Fibroblast of pulmonary artery (primary cell): ENCODE results near the gene WNK2.

Experiments
- DNase-seq: peaks from one replicate; pipeline ENCODE4 v3.0.0-alpha.2; 2010; ENCODE audit warnings: low read depth
- H3K4me3 ChIP-seq: replicated peaks from 2 replicates; pipeline ENCODE4 v1.5.1; 2011; ENCODE audit warnings: low read depth, mild to moderate bottlenecking, control low read depth, low read length, moderate library complexity
- TF ChIP-seq, protein P1 (sequence below): IDR thresholded peaks from 2 replicates; pipeline ENCODE4 v1.5.1; 2011; ENCODE audit warnings: mild to moderate bottlenecking, control low read depth, low read length, inconsistent platforms; ENCODE audit errors: missing control alignments

WNK2 gene

DNA sequence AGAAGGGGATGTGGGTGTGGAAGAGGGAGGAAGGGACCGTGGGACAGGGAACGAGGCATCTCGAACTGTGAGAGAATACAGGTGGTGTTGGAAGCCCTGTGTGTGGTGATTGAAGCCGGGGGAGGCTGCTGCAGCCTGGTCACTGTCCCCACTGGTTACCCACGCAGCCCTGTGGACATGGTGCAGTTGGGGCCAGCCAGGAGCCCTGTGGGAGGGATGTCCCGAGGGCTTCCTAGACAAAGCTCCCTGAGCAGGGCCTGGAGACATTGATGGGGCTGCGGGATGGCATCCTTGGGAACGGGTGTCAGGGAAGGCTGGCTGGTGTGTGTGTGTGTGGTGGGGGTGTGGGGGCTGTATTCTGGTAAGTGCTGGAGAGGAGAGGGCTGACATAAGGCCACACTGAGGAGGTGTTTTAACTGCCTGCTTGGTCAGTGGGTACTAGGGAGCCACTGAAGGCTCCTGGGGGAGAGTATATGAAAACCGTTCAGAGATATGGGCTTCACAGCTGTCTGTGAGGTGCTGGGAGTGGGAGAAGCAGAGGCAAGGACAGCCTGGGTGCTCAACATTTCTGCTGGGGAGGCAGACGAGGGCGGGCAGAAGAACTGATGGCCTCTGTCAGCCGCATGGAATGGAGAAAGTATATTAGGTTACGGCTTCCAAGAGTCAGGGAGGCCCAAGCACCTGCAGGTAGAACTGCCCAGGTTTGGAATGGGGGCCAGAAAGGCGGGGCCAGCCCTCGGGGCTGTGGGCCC is 20.0 kb downstream of the WNK2 start:
- H3K4me3 ChIP-seq: no peak overlapping the region
- TF ChIP-seq, protein P1, sequence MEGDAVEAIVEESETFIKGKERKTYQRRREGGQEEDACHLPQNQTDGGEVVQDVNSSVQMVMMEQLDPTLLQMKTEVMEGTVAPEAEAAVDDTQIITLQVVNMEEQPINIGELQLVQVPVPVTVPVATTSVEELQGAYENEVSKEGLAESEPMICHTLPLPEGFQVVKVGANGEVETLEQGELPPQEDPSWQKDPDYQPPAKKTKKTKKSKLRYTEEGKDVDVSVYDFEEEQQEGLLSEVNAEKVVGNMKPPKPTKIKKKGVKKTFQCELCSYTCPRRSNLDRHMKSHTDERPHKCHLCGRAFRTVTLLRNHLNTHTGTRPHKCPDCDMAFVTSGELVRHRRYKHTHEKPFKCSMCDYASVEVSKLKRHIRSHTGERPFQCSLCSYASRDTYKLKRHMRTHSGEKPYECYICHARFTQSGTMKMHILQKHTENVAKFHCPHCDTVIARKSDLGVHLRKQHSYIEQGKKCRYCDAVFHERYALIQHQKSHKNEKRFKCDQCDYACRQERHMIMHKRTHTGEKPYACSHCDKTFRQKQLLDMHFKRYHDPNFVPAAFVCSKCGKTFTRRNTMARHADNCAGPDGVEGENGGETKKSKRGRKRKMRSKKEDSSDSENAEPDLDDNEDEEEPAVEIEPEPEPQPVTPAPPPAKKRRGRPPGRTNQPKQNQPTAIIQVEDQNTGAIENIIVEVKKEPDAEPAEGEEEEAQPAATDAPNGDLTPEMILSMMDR: no peak
- DNase-seq: no peak

DNA sequence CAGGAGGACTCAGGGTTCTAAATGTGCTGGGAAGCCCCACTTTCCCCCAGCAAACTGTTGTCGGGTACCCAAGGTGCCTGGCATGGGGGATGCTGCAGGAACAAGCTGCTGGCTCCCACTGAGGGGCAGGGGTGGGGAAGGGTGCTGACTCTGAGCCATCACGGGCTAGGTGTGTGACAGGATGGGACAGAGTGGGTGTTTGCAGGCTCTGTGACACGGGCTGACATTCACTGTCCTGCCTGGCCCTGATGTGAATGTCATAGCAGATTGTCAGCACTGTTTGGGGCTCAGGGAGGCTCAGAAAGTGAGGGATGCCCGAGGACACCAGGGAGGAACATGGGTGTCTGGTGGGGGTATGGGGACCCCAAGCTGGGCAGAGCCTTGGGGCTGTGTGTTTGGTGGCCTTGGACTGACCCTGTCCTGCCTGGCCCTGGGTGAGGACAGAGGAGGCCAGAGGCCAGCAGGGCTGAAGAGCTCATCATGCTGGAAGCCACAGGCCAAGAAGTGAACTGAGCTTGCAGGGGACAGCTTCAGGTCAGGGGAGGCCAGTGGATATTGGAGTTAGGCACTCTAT is 20.6 kb downstream of the WNK2 start:
- H3K4me3 ChIP-seq: no peak overlapping the region
- TF ChIP-seq, protein P1: no peak
- no peak for DNase-seq

DNA sequence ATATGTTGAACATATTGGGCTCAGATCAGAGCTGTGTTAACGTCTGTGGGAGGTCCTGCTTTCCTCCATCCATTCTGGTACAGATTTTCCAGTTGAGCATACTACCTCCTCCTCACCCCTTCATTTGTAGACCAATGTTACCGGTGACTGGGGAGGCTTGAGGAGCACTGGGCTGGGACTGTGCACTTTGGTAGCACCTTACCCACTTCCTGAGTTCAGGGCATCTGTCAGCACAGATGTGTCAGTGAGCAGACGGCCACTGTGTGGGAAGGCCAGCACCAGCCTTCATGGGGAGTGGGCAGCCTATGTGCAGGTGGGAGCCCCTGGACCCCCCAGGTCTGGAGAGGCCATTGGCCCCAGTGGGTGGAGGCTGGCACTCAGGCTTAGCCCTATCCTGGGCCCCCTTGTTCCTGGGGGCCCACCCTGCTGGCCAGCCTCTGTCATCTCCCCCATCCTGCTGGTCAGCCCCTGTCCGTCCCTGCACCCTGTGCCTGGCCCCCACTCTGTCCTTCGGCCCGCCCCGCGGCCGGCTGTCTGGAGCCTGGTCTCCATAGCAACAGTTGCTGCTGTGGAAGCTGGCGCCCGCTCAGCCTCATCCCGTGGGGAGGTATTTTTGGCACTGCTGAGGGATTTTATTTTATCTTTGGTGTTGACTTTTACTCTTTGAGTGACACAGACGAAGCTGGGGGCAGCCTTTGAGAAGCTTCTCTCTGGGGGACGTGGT is 21.3 kb downstream of the WNK2 start:
- no peak overlapping the region for H3K4me3 ChIP-seq
- DNase-seq: peak; percentile 17
- TF ChIP-seq, protein P1: no peak

DNA sequence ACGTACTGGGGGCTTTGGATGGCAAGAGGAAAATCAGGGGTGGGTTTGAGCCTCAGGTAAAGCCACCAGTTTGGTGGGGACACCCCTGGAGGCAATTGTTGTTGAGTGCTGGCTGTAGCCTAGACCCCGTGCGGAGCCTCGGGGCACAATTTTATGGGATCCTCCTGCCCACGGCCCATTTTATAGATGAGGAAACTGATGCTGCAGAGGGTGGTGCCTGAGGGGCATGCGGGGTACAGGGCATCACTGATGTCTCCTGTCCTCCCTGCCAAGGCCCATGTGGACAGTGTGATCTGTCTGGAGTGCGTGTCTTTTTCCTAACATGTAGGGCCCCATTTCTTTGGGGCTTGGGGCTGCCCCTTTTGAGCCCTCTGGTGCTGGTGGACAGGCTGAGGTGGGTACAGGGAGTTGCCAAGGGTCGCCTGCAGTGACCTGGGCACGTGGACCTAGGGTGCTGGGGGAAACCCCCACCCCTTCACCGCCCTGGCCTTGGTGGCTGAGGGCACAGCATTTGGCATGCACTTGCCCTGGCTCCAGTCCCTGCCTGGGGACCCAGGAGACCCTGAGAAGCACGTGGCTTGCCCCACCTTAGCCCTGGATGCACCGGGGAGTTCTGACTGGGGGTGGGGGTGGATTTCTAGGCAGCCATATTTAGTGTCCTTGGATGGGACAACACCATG is 22.1 kb downstream of the WNK2 start:
- DNase-seq: no peak
- H3K4me3 ChIP-seq: no peak overlapping the region
- TF ChIP-seq, protein P1: no peak

DNA sequence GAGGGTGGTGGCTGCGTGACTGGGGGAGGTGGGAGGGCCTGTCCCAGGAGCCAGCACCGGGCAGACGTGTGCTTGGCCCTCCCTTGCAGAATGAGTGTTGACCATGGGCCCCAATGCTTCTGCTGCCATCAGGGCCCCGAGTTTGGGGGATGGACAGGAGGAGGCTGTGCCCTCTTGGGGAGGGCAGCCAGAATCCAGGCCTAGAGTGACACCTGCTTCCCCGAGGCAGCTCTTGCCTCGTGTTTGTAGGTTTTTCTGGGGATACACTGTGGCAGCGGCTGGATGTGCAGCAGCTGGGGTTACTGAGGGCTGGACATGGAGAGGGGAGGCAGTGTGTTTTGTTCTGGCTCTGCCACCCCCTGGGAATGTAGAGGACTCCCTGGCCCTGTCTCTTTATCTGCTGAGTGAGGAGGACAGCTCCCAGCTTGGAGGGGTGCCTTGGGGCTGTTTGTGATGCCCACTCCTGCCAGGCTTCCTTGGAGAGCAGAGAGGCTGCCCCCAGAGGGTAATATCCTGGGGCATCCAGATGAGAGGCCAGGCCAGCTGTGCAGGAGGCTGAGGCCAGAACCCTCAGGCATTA is 22.7 kb downstream of the WNK2 start:
- TF ChIP-seq, protein P1: no peak
- DNase-seq: no peak

DNA sequence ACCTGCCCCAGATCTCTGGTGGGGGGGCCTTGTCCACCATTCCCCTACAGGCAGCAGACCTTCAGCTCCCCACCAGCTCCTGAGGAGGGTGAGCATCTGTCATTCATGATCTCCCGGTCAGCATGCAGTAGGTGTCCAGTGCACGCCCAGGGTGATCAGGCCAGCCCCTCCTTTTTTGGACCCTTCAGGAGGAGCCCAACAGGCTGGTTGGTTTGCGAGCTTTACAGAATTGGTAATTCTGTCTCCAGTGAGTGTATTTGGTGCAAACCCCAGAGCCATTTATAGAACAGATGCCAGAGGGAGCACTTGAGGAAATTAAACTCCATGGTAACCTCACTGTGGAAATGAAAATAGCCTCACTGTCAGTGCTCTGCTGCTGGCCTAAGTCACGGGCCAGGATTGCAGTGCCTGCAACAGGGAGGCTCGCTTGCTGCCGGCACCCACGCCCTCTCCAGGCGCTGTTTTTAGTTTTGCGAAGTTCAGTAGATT is 23.4 kb downstream of the WNK2 start:
- TF ChIP-seq, protein P1: no peak
- DNase-seq: peak; percentile 44
- no peak overlapping the region for H3K4me3 ChIP-seq

More for the DNA sequence above, 22.7 kb downstream of the WNK2 start:
- no peak overlapping the region for H3K4me3 ChIP-seq
